ENCODE results near the gene FAM72A.
"Not testable (repeated sequence)": the region's sequence is repeated elsewhere in the genome, so short reads cannot be mapped to it uniquely, and the experiment has no call there.

FAM72A gene

GRCh38 chr1:206215600-206216392, 13.2 kb upstream of the FAM72A start:
- DNase-seq (ENCODE audit: low read depth) = not testable (repeated sequence)

- DNase-seq (ENCODE audit: low read depth) = not testable (repeated sequence)
Observed at GRCh38 chr1:206210802-206211201, 8.2 kb upstream of the FAM72A start.

DNA sequence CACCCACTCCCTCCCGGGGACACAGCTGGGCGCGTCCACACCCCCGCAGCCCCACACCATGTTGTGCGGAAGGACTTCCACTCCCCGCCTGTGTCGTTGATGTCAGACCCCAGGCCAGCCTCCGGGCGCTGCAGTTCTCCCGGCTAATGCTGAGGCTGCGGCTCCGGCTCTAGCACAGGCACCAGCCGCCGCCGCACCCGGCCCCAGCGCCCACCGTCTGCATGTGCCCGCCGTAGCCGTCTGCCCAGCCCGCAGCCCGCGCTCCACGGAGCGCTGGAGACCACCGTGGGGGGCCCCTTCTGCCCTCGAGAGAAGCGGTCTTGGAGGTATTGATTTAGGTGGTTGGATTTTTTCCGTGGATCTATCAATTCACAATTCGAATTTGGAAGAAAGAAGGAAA, 2.9 kb upstream of the FAM72A start:
- not testable (repeated sequence) for DNase-seq (ENCODE audit: low read depth)

GRCh38 chr1:206204871-206205270, 2.2 kb upstream of the FAM72A start:
- DNase-seq (ENCODE audit: low read depth) = not testable (repeated sequence)

DNA sequence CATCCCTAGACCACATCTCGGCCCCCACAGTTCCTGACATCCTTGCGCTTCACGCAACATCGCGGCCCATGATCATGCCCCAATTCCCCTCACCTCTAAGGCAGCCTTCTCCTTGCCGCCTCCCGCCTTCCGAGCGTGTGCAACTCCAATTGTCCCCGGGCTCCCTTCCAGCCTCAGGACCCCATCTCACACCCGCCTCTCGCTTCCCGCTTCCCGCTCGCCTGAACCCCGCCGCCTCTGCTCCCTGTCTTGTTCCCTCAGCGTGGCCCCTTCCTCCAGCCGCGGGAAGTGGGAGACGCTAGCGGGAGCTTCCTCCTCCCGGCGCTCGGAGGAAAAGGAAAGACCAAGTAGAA, 1.5 kb upstream of the FAM72A start:
- not testable (repeated sequence) for DNase-seq (ENCODE audit: low read depth)

DNA sequence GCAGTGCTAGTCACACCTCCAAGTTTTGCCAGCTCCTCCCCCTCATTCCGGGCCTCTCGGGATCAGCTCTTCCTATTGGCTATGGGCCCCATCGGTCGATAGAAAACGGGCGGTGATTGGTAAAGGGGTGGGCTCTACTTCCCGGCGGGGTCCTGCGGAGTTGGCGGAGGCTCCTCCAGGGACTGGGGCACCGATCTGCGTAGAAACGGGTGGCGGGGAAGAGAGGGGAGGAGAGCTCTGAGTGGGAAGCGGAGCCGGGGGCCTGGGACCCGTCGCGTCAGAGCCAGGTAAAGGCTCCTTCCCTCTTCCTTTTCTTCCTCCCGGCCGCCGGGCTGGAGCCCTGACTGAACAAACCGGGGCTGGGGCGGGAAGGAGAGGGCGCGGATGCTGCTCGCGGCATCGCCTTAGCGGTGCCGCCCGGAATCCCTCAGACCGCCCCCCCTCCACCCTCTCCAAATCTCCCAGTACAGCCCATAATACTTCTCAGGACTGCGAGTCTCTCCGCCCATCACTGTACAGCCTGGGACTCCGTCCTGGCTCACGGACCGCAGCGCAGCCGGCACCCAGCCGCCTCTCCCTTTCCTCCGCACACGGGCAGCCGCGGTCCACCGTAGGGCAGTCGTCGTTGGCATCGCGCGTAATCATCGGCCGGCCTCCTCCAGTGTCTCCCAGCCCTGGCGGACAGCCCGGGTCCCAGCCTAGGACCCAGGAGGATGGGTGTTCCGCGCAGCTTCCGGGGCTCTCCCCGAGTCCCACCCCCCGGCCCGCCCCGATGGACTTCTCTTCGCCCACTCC, 922 bp upstream of the FAM72A start, which contains the start of gene SRGAP2:
Gene SRGAP2 (plus strand): TSS at position 178 of the 795 bp plus-strand sequence. CDS start 2,430 bp downstream, outside the sequence.
- DNase-seq (ENCODE audit: low read depth) = peak; percentile 35

GRCh38 chr1:206196748-206197424, 5.8 kb downstream of the FAM72A start:
- DNase-seq (ENCODE audit: low read depth) = not testable (repeated sequence)

GRCh38 chr1:206195182-206195581, 7.5 kb downstream of the FAM72A start:
- not testable (repeated sequence) for DNase-seq (ENCODE audit: low read depth)

DNA sequence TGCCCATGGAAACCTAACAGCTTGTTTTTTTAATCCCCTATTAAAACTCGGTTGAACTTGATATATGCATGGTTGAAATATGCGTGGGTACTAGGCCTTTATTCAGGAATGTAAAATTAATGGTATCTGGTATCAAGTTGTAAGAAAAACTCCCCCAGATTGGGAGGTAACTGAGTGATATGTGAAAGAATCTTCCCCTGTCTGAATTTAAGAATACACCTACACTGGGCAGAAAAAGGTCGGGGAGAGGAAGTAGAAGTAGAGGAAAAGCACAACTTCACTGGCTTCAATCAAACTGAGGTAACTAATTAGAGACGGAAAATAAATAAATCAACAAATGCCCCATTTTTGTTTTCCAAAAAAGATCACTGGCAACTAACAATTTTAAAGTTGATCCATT, 15.8 kb downstream of the FAM72A start:
- DNase-seq (ENCODE audit: low read depth) = not testable (repeated sequence)

- not testable (repeated sequence) for DNase-seq (ENCODE audit: low read depth)
Observed at GRCh38 chr1:206185778-206186177, 16.9 kb downstream of the FAM72A start.

GRCh38 chr1:206183788-206184187, 18.9 kb downstream of the FAM72A start:
- DNase-seq (ENCODE audit: low read depth) = not testable (repeated sequence)

GRCh38 chr1:206182368-206183317, 20.0 kb downstream of the FAM72A start:
- not testable (repeated sequence) for DNase-seq (ENCODE audit: low read depth)

GRCh38 chr1:206179666-206180065, 23.0 kb downstream of the FAM72A start:
- DNase-seq (ENCODE audit: low read depth) = not testable (repeated sequence)

GRCh38 chr1:206178061-206178989, 24.3 kb downstream of the FAM72A start:
- not testable (repeated sequence) for DNase-seq (ENCODE audit: low read depth)

GRCh38 chr1:206176114-206176502, 26.5 kb downstream of the FAM72A start:
- not testable (repeated sequence) for DNase-seq (ENCODE audit: low read depth)

GRCh38 chr1:206175459-206176113, 27.1 kb downstream of the FAM72A start:
- not testable (repeated sequence) for DNase-seq (ENCODE audit: low read depth)

DNA sequence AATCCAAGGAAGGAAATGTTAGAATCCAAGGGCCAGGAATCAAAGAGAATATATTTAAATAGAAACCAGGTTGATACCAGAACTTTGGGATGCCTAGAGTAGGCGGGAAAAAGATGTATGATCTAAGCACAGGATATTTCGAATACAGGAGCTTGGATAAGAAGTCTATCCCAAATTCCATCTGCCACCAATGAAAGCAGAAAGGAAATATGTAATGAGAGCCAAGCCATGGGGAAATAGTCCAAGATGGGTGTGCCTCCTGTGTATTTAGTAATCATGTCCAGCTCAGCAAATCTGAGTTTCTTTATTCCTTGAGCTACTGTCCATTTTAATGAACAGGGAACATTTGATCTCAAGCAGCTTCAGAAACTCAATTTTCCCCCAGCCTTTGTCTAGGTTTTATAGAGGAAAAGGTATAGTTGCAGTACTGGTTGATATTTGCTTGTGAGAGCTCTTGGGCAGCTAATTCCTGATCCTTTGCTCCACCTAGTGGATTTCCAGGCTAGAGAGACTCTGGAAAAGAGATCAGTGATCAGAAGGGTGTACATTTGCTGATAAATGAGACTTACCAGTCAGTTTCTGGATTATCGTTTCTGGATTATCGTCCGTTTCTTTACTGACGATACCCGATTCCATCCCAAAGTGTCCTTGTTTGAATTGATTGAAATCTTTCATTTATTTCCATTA, 28.3 kb downstream of the FAM72A start:
- DNase-seq (ENCODE audit: low read depth) = not testable (repeated sequence)

- DNase-seq (ENCODE audit: low read depth) = not testable (repeated sequence)
Observed at GRCh38 chr1:206173110-206173719, 29.4 kb downstream of the FAM72A start.
